ENCODE measurements around the gene RHOG. TPM values are rescaled to one million over a fixed set of nuclear protein-coding genes. Genes with fewer than 3 reads are reported as not detected.

RHOG gene
- total RNA-seq, 1 donor from 2014 or later: 163 TPM

- Mint-ChIP-seq H3K27me3 (no peaks in the 10 kb centered on the region), H3K4me3 (peak overlapping the region; percentile 1), H3K9me3 (no peaks in the 10 kb centered on the region), H3K27ac (peak overlapping the region; percentile 46), H3K36me3 (ENCODE audit: low read depth) (peaks cover 81% of the 10 kb centered on the region), H3K4me1 (peaks cover 64% of the 10 kb centered on the region)
- no peak for DNase-seq
- no peak for TF ChIP-seq CTCF (IDR thresholded peaks at IDR 0.05)
- ATAC-seq (ENCODE audit: low read depth): peak; percentile 17
- ChIA-PET CTCF (interaction anchor here (1.1 to 13.0 kb wide), 3 partner anchors 10 to 241 kb away, joined by 5 to 156 read pairs (median 8); partner anchors contain the start of genes RHOG and STIM1), POLR2A (interaction anchor here (3.1 kb wide), 1 partner anchor 9 kb away, joined by 24 read pairs; the partner anchor contains the start of gene RHOG)
- intact Hi-C loops (cut with micrococcal nuclease): no loop called here
These were observed 9.2 kb downstream of the RHOG start for GRCh38 chr11:3831378-3832239.

DNA sequence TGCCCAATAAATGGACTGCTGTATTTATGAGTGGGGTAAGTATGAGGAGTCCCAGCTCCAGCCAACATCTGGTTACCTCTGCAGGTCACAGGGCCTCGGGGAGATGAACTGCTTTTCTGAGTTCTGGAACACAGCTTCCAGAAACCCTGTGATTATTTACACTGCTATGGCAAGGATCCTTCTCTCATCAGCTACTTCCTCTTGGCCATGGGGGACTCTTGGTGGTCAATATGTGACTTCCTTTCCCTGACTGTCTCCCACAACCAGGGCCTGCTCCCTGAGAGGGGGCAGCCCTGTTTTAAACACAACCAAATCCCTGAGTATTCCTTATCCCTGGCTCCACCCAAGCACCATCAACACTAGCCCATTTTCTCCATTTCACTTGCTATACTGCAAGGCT, 10.0 kb downstream of the RHOG start:
- Mint-ChIP-seq H3K4me3 (peak overlapping the region; percentile 1), H3K36me3 (ENCODE audit: low read depth) (peaks cover 87% of the 10 kb centered on the region), H3K9me3 (no peaks in the 10 kb centered on the region), H3K27me3 (no peaks in the 10 kb centered on the region), H3K4me1 (peaks cover 64% of the 10 kb centered on the region), H3K27ac (peak overlapping the region; percentile 46)
- ChIA-PET CTCF (interaction anchor here (1.1 to 13.0 kb wide), 3 partner anchors 10 to 242 kb away, joined by 5 to 156 read pairs (median 8); partner anchors contain the start of genes RHOG and STIM1), POLR2A (interaction anchor here (3.1 kb wide), 1 partner anchor 10 kb away, joined by 24 read pairs; the partner anchor contains the start of gene RHOG)
- ATAC-seq (ENCODE audit: low read depth): no peak
- intact Hi-C loops (cut with micrococcal nuclease): no loop called here
- TF ChIP-seq CTCF (IDR thresholded peaks at IDR 0.05): no peak
- no peak for DNase-seq

- TF ChIP-seq CTCF (IDR thresholded peaks at IDR 0.05): no peak
- Mint-ChIP-seq H3K4me1 (peaks cover 64% of the 10 kb centered on the region), H3K27ac (peak overlapping the region; percentile 30), H3K4me3 (no peak overlapping the region), H3K27me3 (no peaks in the 10 kb centered on the region), H3K9me3 (no peaks in the 10 kb centered on the region), H3K36me3 (ENCODE audit: low read depth) (peaks cover 85% of the 10 kb centered on the region)
- no peak for DNase-seq
- ATAC-seq (ENCODE audit: low read depth): no peak
- intact Hi-C loops (cut with micrococcal nuclease): no loop called here
- ChIA-PET POLR2A (interaction anchor here (3.1 kb wide), 1 partner anchor 11 kb away, joined by 24 read pairs; the partner anchor contains the start of gene RHOG), CTCF (interaction anchor here (3.0 to 13.0 kb wide), 2 partner anchors 11 to 22 kb away, joined by 8 to 156 read pairs; partner anchors contain the start of genes RHOG and STIM1)
These were observed 10.7 kb downstream of the RHOG start for GRCh38 chr11:3830088-3830487.

- no peaks in the 10 kb centered on the region for H3K27me3 Mint-ChIP-seq
- CTCF ChIA-PET: interaction anchor here (5.9 kb wide), 1 partner anchor 12 kb away, joined by 51 read pairs; the partner anchor contains the start of gene RHOG
- no peak for TF ChIP-seq CTCF (IDR thresholded peaks at IDR 0.05)
- POLR2A ChIA-PET: interaction anchor here (0.6 to 6.0 kb wide), 4 partner anchors 11 to 28 kb away, joined by 4 to 91 read pairs (median 5); partner anchors contain the start of genes RHOG and STIM1
- no peaks in the 10 kb centered on the region for H3K9me3 Mint-ChIP-seq
- peak overlapping the region; percentile 43 for H3K27ac Mint-ChIP-seq
- H3K4me1 Mint-ChIP-seq: peaks cover 50% of the 10 kb centered on the region
- H3K36me3 Mint-ChIP-seq (ENCODE audit: low read depth): peaks cover 67% of the 10 kb centered on the region
- no peak for DNase-seq
- H3K4me3 Mint-ChIP-seq: no peak overlapping the region
- intact Hi-C loops (cut with micrococcal nuclease): no loop called here
- no peak for ATAC-seq (ENCODE audit: low read depth)
These were observed 13.1 kb downstream of the RHOG start for GRCh38 chr11:3827434-3828186.
